ENCODE measurements around the gene BMAL1.

GRCh38 chr11:13235895-13236294 is 41.7 kb upstream of the BMAL1 start:
- TF ChIP-seq POLR2A (IDR thresholded peaks at IDR 0.05): no peak
- TF ChIP-seq CTCF (IDR thresholded peaks at IDR 0.05): no peak
